H1 (cell line): Measurements from ENCODE around the gene DDX1. TPM values are rescaled to one million over a fixed set of nuclear protein-coding genes. Genes with fewer than 3 reads are reported as not detected.

Experiments used
- CTCF ChIA-PET: fragments of 300-600 bp; sonication (Branson Sonifier 250); formaldehyde crosslinking; loops from one replicate; lab custom pipeline; 2021; ENCODE audit not compliant: partially characterized antibody; lab: Charles Lee
- POLR2A ChIA-PET: fragments of 300-600 bp; sonication (Branson Sonifier 250); formaldehyde crosslinking; loops from one replicate; lab custom pipeline; 2021; ENCODE audit warnings: inconsistent platforms; ENCODE audit not compliant: partially characterized antibody; lab: Charles Lee
- DNase-seq, 2 experiments: peaks; one replicate each; pipeline versions ENCODE4 v3.0.0 to v3.0.0-alpha.2; 2010 to 2022; ENCODE audit warnings: low spot score in 2 of 2, low read depth in 1 of 2, mixed read lengths in 1 of 2
- FAIRE-seq: peaks from 2 replicates; lab custom pipeline; 2011; peaks lifted over from hg19 to GRCh38; lab: Jason Lieb, UNC
- H2AFZ ChIP-seq: 2 replicates; pipeline ENCODE4 v1.8.1; 2012; ENCODE audit warnings: low read length, inconsistent platforms
- H2AK5ac ChIP-seq: 2 replicates; pipeline ENCODE4 v1.6.1; 2013; ENCODE audit warnings: low read depth, low read length
- H2BK120ac ChIP-seq: replicated peaks from 2 replicates; pipeline ENCODE3; 2013; ENCODE audit warnings: low read depth, low read length, inconsistent platforms
- H2BK12ac ChIP-seq: 2 replicates; pipeline ENCODE4 v1.6.1; 2013; ENCODE audit warnings: low read depth, low read length
- H2BK15ac ChIP-seq: 2 replicates; pipeline ENCODE4 v1.6.1; 2013; ENCODE audit warnings: low read length
- H2BK20ac ChIP-seq: 2 replicates; pipeline ENCODE4 v1.6.1; 2013; ENCODE audit warnings: low read length
- H2BK5ac ChIP-seq: 2 replicates; pipeline ENCODE4 v1.6.1; 2013; ENCODE audit warnings: low read depth, low read length
- H3K14ac ChIP-seq: 2 replicates; pipeline ENCODE4 v1.6.1; 2013; ENCODE audit warnings: inconsistent platforms; ENCODE audit not compliant: insufficient read length
- H3K18ac ChIP-seq: 2 replicates; pipeline ENCODE4 v1.6.1; 2013; ENCODE audit warnings: low read length; ENCODE audit errors: extremely low read depth
- H3K23ac ChIP-seq: 2 replicates; pipeline ENCODE4 v1.6.1; 2013; ENCODE audit warnings: inconsistent platforms; ENCODE audit not compliant: insufficient read length
- H3K23me2 ChIP-seq: 2 replicates; pipeline ENCODE4 v1.6.1; 2013; ENCODE audit warnings: low read depth, low read length
- H3K27ac ChIP-seq: 2 replicates; pipeline ENCODE4 v1.6.1; 2011; ENCODE audit warnings: low read depth, low read length, inconsistent platforms
- H3K27me3 ChIP-seq, 4 experiments: replicated peaks in 1 of 4; 1 replicate in 1 of 4; 2 replicates in 3 of 4; pipeline versions ENCODE4 v1.6.1 to v1.8.1; 2011 to 2013; ENCODE audit warnings: low read length in 3 of 4, mild to moderate bottlenecking in 3 of 4, inconsistent platforms in 2 of 4, mixed read lengths in 2 of 4, moderate library complexity in 1 of 4; ENCODE audit not compliant: control insufficient read depth in 3 of 4, insufficient read depth in 3 of 4; ENCODE audit errors: extremely low read depth in 1 of 4
- H3K36me3 ChIP-seq, 4 experiments: 2 replicates each; pipeline versions ENCODE4 v1.6.1 to v1.8.1; 2011 to 2013; ENCODE audit warnings: mild to moderate bottlenecking in 4 of 4, low read length in 3 of 4, moderate library complexity in 2 of 4, control low read depth in 1 of 4, inconsistent platforms in 1 of 4; ENCODE audit not compliant: insufficient read depth in 4 of 4, control insufficient read depth in 2 of 4
- H3K4ac ChIP-seq: replicated peaks from 2 replicates; pipeline ENCODE3; 2013; ENCODE audit warnings: low read length, low read depth, mixed read lengths, inconsistent platforms; ENCODE audit not compliant: insufficient read length
- H3K4me1 ChIP-seq, 4 experiments: replicated peaks in 1 of 4; 1 replicate in 1 of 4; 2 replicates in 3 of 4; pipeline versions ENCODE4 v1.6.1 to v1.8.1; 2011 to 2013; ENCODE audit warnings: low read length in 3 of 4, inconsistent platforms in 2 of 4, mixed read lengths in 1 of 4; ENCODE audit not compliant: insufficient read depth in 4 of 4, control insufficient read depth in 3 of 4
- H3K4me2 ChIP-seq, 2 experiments: 2 replicates each; pipeline versions ENCODE4 v1.6.1 to v1.8.1; 2011 to 2013; ENCODE audit warnings: low read depth in 2 of 2, low read length in 2 of 2, control low read depth in 1 of 2, inconsistent platforms in 1 of 2, mild to moderate bottlenecking in 1 of 2; ENCODE audit not compliant: insufficient read depth in 1 of 2
- H3K4me3 ChIP-seq, 4 experiments: fragments of 200-600, 300-600 bp in 1 of 4; sonication (generic), shearing (Covaris generic), sonication (Bioruptor Twin) in 1 of 4; 2 replicates each; pipeline versions ENCODE4 v1.5.1 to v1.8.1; 2011 to 2016; ENCODE audit warnings: low read length in 4 of 4, low read depth in 3 of 4, control low read depth in 2 of 4, inconsistent platforms in 2 of 4, mild to moderate bottlenecking in 2 of 4, mixed read lengths in 1 of 4, moderate library complexity in 1 of 4; ENCODE audit not compliant: insufficient read depth in 2 of 4; ENCODE audit errors: extremely low read depth in 1 of 4
- H3K56ac ChIP-seq: replicated peaks from 2 replicates; pipeline ENCODE3; 2013; ENCODE audit warnings: low read depth, mild to moderate bottlenecking, mixed read lengths, low read length, inconsistent platforms; ENCODE audit not compliant: insufficient read length
- H3K79me1 ChIP-seq: 2 replicates; pipeline ENCODE4 v1.6.1; 2013; ENCODE audit warnings: low read depth, low read length, control low read depth
- H3K79me2 ChIP-seq, 2 experiments: 2 replicates each; pipeline versions ENCODE4 v1.6.1 to v1.8.1; 2012 to 2013; ENCODE audit warnings: low read length in 2 of 2, mild to moderate bottlenecking in 2 of 2, inconsistent platforms in 1 of 2; ENCODE audit not compliant: insufficient read depth in 2 of 2, control insufficient read depth in 1 of 2
- H3K9ac ChIP-seq, 4 experiments: replicated peaks in 1 of 4; 1 replicate in 1 of 4; 2 replicates in 3 of 4; pipeline versions ENCODE4 v1.6.1 to v1.8.1; 2011 to 2013; ENCODE audit warnings: low read depth in 3 of 4, low read length in 3 of 4, control low read depth in 2 of 4, mild to moderate bottlenecking in 2 of 4, moderate library complexity in 2 of 4, inconsistent platforms in 1 of 4; ENCODE audit errors: extremely low read depth in 1 of 4
- H3K9me3 ChIP-seq, 2 experiments: 2 replicates each; pipeline versions ENCODE4 v1.6.1 to v1.8.1; 2012 to 2013; ENCODE audit warnings: mild to moderate bottlenecking in 2 of 2, moderate library complexity in 2 of 2, control low read depth in 1 of 2, inconsistent platforms in 1 of 2, low read depth in 1 of 2, low read length in 1 of 2, mixed read lengths in 1 of 2; ENCODE audit not compliant: insufficient read depth in 2 of 2
- H4K20me1 ChIP-seq, 2 experiments: replicated peaks in 1 of 2; 2 replicates each; pipeline versions ENCODE3 to v1.8.1; 2011 to 2013; ENCODE audit warnings: inconsistent platforms in 2 of 2, low read length in 2 of 2, mild to moderate bottlenecking in 1 of 2; ENCODE audit not compliant: insufficient read depth in 2 of 2, control insufficient read depth in 1 of 2
- H4K5ac ChIP-seq: 2 replicates; pipeline ENCODE4 v1.6.1; 2013; ENCODE audit warnings: low read length, low read depth, mixed read lengths, inconsistent platforms; ENCODE audit not compliant: insufficient read length
- H4K8ac ChIP-seq: 2 replicates; pipeline ENCODE4 v1.8.0; 2013; ENCODE audit warnings: mild to moderate bottlenecking, moderate library complexity, low read length, inconsistent platforms; ENCODE audit not compliant: insufficient read depth; ENCODE audit errors: extremely low read depth
- H4K91ac ChIP-seq: replicated peaks from 2 replicates; pipeline ENCODE3; 2013; ENCODE audit warnings: low read length, mixed read lengths, inconsistent platforms; ENCODE audit not compliant: insufficient read length
- BRCA1 ChIP-seq: IDR thresholded peaks from 2 replicates; pipeline ENCODE4 v1.6.1; 2012; ENCODE audit warnings: low read depth, low read length, improper control_type of control experiment
- CBX8 ChIP-seq: fragments of 300-800, 300-1000 bp; sonication (generic); IDR thresholded peaks from 2 replicates; pipeline ENCODE4 v1.7.1; 2016; ENCODE audit warnings: low read depth, low read length, borderline replicate concordance
- CREB1 ChIP-seq: IDR thresholded peaks from 2 replicates; pipeline ENCODE4 v1.6.1; 2012; ENCODE audit warnings: inconsistent platforms
- EGR1 ChIP-seq: IDR thresholded peaks from 2 replicates; pipeline ENCODE4 v1.6.1; 2011; ENCODE audit warnings: low read depth, low read length, borderline replicate concordance
- FOSL1 ChIP-seq: IDR thresholded peaks from 2 replicates; pipeline ENCODE4 v1.6.1; 2011; ENCODE audit warnings: mild to moderate bottlenecking, low read depth, low read length, moderate library complexity; ENCODE audit not compliant: insufficient read depth
- HDAC6 ChIP-seq: IDR thresholded peaks from one replicate; pipeline ENCODE4 v1.7.1; 2012; ENCODE audit warnings: low read depth, mild to moderate bottlenecking, inconsistent platforms, low read length, moderate library complexity
- JUND ChIP-seq: IDR thresholded peaks from 2 replicates; pipeline ENCODE4 v1.6.1; 2011; ENCODE audit warnings: mild to moderate bottlenecking, improper control_type of control experiment, low read length
- PHF8 ChIP-seq: fragments of 200-600 bp; sonication (generic); conservative IDR thresholded peaks from 2 replicates; pipeline ENCODE4 v1.7.1; 2012; ENCODE audit warnings: low read depth, mild to moderate bottlenecking, inconsistent platforms, low read length, moderate library complexity
- POLR2A ChIP-seq, 2 experiments: IDR thresholded peaks; 1 replicate in 1 of 2; 2 replicates in 1 of 2; pipeline ENCODE4 v1.6.1; 2011; ENCODE audit warnings: low read depth in 2 of 2, low read length in 2 of 2, mild to moderate bottlenecking in 2 of 2; ENCODE audit errors: control extremely low read depth in 1 of 2
- RNF2 ChIP-seq: fragments of 200-900, 300-1000 bp; sonication (generic); IDR thresholded peaks from 2 replicates; pipeline ENCODE4 v1.7.1; 2016; ENCODE audit warnings: borderline replicate concordance, low read depth, mild to moderate bottlenecking, antibody characterized with exemption, low read length; ENCODE audit not compliant: poor library complexity, severe bottlenecking; ENCODE audit errors: missing control alignments
- SAP30 ChIP-seq: fragments of 300-600 bp; sonication (generic); IDR thresholded peaks from 2 replicates; pipeline ENCODE4 v1.7.1; 2012; ENCODE audit warnings: low read length, moderate library complexity, mild to moderate bottlenecking, inconsistent platforms; ENCODE audit not compliant: insufficient read depth, insufficient replicate concordance
- TCF12 ChIP-seq: IDR thresholded peaks from 2 replicates; pipeline ENCODE4 v1.6.1; 2011; ENCODE audit warnings: low read depth, mild to moderate bottlenecking, low read length
- YY1 ChIP-seq: IDR thresholded peaks from 2 replicates; pipeline ENCODE4 v1.6.1; 2011; ENCODE audit warnings: low read depth, mild to moderate bottlenecking, low read length
- WGBS, 2 experiments: shearing (Covaris generic) in 1 of 2; methylation state at CpG; one replicate each; pipeline versions ENCODE4 v1.1.6 to v1.1.7; 2013 to 2015; ENCODE audit warnings: low lambda C conversion rate in 2 of 2, mixed read lengths in 2 of 2, inconsistent platforms in 1 of 2, low coverage in 1 of 2, missing lambda C conversion rate in 1 of 2; ENCODE audit not compliant: insufficient replicate concordance in 2 of 2, insufficient coverage in 1 of 2, insufficient read length in 1 of 2; ENCODE audit errors: extremely low coverage in 1 of 2, missing lambda C conversion rate in 1 of 2; 5-methylcytosine and 5-hydroxymethylcytosine counted together
- polyA plus RNA-seq, 7 experiments: library from polyadenylated mRNA; depleted of rRNA in 3 of 7; stranded (reverse) in 5 of 7; unstranded in 2 of 7; fragments of >200 nt in 5 of 7; fragments of 200-250 nt in 2 of 7; gene quantifications; 1 replicate in 5 of 7; 2 replicates in 1 of 7; 4 replicates in 1 of 7; pipeline versions ENCODE4 v1.2.1 to v1.2.3, GENCODE V29; 2011 to 2013; ENCODE audit warnings: missing spikeins in 2 of 7, mixed read lengths in 2 of 7
- total RNA-seq: library from RNA; stranded (reverse); fragmentation: NEBNext Ultra II Directional; extraction: Animal tissue kit (Norgen Biotek cat#: 25700); gene quantifications from 2 replicates; pipeline ENCODE4 v1.2.1, GENCODE V29; 2021
- TF ChIP-seq, protein P1 (sequence below): IDR thresholded peaks from 2 replicates; pipeline ENCODE4 v1.6.1; 2011; ENCODE audit warnings: low read length, improper control_type of control experiment

DDX1 gene
- total and polyA plus RNA-seq, 2 of the 8 experiments (the other 6 are each of a cell fraction or from before 2014, with no cell fraction given): 51.1 to 161 TPM

DNA sequence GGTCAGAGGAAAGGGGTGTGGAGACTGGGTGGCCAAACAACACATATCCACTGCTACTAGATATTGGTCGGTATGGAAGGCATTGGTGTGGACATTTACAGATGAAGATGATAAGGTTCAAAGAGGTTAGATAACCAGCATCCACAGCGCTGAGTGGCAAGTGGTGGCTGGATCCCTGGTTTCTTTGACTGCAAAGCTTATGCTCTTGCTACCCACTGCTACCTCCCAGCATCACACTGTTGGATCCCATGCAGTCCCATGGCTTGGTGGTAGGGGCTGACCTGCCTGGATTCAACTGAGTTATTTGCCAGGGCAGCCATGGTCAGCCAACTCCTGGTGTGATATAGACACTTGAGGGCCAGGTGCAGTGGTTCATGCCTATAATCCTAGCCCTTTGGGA, 53.6 kb downstream of the DDX1 start:
- no peak overlapping the region for H2BK20ac ChIP-seq
- no peak overlapping the region for H4K8ac ChIP-seq
- ChIA-PET CTCF (interaction anchor here (1.0 to 1.7 kb wide), 9 partner anchors 9 to 818 kb away, joined by 3 to 6 read pairs (median 3); no protein-coding TSS in a partner anchor), POLR2A (interaction anchor here (1.1 kb wide), 1 partner anchor 10 kb away, joined by 3 read pairs; no protein-coding TSS in a partner anchor)
- no peak overlapping the region for H2BK15ac ChIP-seq
- H4K20me1 ChIP-seq: no peaks in the 10 kb centered on the region
- H3K4me2 ChIP-seq: no peak overlapping the region
- H3K4me3 ChIP-seq: no peak overlapping the region
- no peak overlapping the region for H4K91ac ChIP-seq
- H3K14ac ChIP-seq: no peak overlapping the region
- H2AK5ac ChIP-seq: no peak overlapping the region
- no peaks in the 10 kb centered on the region for H3K27me3 ChIP-seq
- H3K23me2 ChIP-seq: no peaks in the 10 kb centered on the region
- 97% methylated on average over 2 of the region's 2 CpGs; no CpG with 5 or more reads in 1 of the 2 experiments for WGBS, 2 experiments
- H2BK120ac ChIP-seq: no peak overlapping the region
- no peak overlapping the region for H3K27ac ChIP-seq
- FAIRE-seq (no peak), DNase-seq (peak in 1 of 2 experiments; percentile 27)
- no peaks in the 10 kb centered on the region for H3K79me1 ChIP-seq
- no peak overlapping the region for H2BK5ac ChIP-seq
- no peak overlapping the region for H3K4ac ChIP-seq
- H3K36me3 ChIP-seq: peaks cover 0 to 10% (median 3%) of the 10 kb centered on the region in 4 experiments; a peak in 3 of 8 replicates
- no peak overlapping the region for H2AFZ ChIP-seq
- no peak overlapping the region for H3K9ac ChIP-seq
- H3K56ac ChIP-seq: no peak overlapping the region
- H3K18ac ChIP-seq: no peak overlapping the region
- no peaks in the 10 kb centered on the region for H3K9me3 ChIP-seq
- no peak overlapping the region; the same call in 1 of the 2 replicates for H2BK12ac ChIP-seq
- H3K79me2 ChIP-seq: no peaks in the 10 kb centered on the region
- no peak overlapping the region for H3K23ac ChIP-seq
- no peaks in the 10 kb centered on the region; a peak in 1 of 7 replicates for H3K4me1 ChIP-seq
- H4K5ac ChIP-seq: no peak overlapping the region
- TF ChIP-seq SAP30: no peak
- TF ChIP-seq, protein P1, sequence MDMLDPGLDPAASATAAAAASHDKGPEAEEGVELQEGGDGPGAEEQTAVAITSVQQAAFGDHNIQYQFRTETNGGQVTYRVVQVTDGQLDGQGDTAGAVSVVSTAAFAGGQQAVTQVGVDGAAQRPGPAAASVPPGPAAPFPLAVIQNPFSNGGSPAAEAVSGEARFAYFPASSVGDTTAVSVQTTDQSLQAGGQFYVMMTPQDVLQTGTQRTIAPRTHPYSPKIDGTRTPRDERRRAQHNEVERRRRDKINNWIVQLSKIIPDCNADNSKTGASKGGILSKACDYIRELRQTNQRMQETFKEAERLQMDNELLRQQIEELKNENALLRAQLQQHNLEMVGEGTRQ: no peak
- no peak for TF ChIP-seq FOSL1
- TF ChIP-seq JUND: no peak
- TF ChIP-seq YY1: no peak
- no peak for TF ChIP-seq CREB1
- TF ChIP-seq TCF12: no peak
- no peak for TF ChIP-seq PHF8
- TF ChIP-seq CBX8: no peak
- TF ChIP-seq HDAC6: no peak
- no peak for TF ChIP-seq BRCA1
- no peak for TF ChIP-seq RNF2
- TF ChIP-seq POLR2A (IDR thresholded peaks at IDR 0.05; ENCODE audit: control extremely low read depth in 1 of 2, low read depth in 2 of 2, low read length in 2 of 2): no peak
- no peak for TF ChIP-seq EGR1
